Heart left ventricle (tissue), 16 donors: ENCODE data around the gene MYO1E. TPM values are rescaled to one million over a fixed set of nuclear protein-coding genes. Genes with fewer than 3 reads are reported as not detected.

ENCODE experiments used
- ATAC-seq, 4 donors: fragments of 200-7000 bp; cut with Tn5 transposase; one replicate each; pipeline ENCODE4 v1.9.1; 2020 to 2022; ENCODE audit warnings: moderate library complexity in 4 of 4, mild to moderate bottlenecking in 3 of 4, moderate number of reproducible peaks in 1 of 4
- DNase-seq, 5 donors: peaks; one replicate each; pipeline ENCODE4 v3.0.0-alpha.2; 2020
- H3K27ac ChIP-seq, 12 donors: fragments of 200-600 bp; sonication (generic) in 4 of 12; one replicate each; pipeline versions ENCODE4 v1.5.0 to v1.8.0; 2016 to 2022; ENCODE audit warnings: mild to moderate bottlenecking in 2 of 12
- H3K27me3 ChIP-seq, 9 donors: fragments of 200-600 bp; sonication (generic) in 2 of 9; one replicate each; pipeline versions ENCODE4 v1.5.1 to v1.8.0; 2016 to 2022; ENCODE audit warnings: mild to moderate bottlenecking in 3 of 9
- H3K36me3 ChIP-seq, 9 donors: fragments of 200-600 bp; sonication (generic) in 2 of 9; one replicate each; pipeline versions ENCODE4 v1.5.0 to v1.8.0; 2018 to 2022; ENCODE audit warnings: mild to moderate bottlenecking in 2 of 9
- H3K4me1 ChIP-seq, 12 donors: fragments of 200-600 bp; sonication (generic) in 4 of 12; one replicate each; pipeline versions ENCODE4 v1.5.0 to v1.8.0; 2016 to 2022; ENCODE audit warnings: mild to moderate bottlenecking in 3 of 12
- H3K4me3 ChIP-seq, 12 donors: fragments of 200-600 bp; sonication (generic) in 4 of 12; one replicate each; pipeline versions ENCODE4 v1.5.0 to v1.8.0; 2017 to 2022; ENCODE audit warnings: mild to moderate bottlenecking in 9 of 12, moderate library complexity in 4 of 12
- H3K9me3 ChIP-seq, 12 donors: fragments of 200-600 bp; sonication (generic) in 4 of 12; one replicate each; pipeline versions ENCODE4 v1.5.0 to v1.8.0; 2016 to 2022; ENCODE audit warnings: mild to moderate bottlenecking in 1 of 12
- CTCF ChIP-seq, 12 donors: fragments of 200-600 bp; sonication (generic) in 4 of 12; IDR thresholded peaks; one replicate each; pipeline versions ENCODE4 v1.5.0 to v1.8.0; 2018 to 2022; ENCODE audit warnings: antibody characterized with exemption in 12 of 12, mild to moderate bottlenecking in 5 of 12
- POLR2A ChIP-seq, 2 donors: fragments of 450-650 bp; IDR thresholded peaks; one replicate each; pipeline ENCODE4 v1.6.1; 2017; ENCODE audit warnings: antibody characterized with exemption in 2 of 2, mild to moderate bottlenecking in 2 of 2, moderate library complexity in 2 of 2
- WGBS, 4 donors: extraction: QIAGEN DNeasy Blood & Tissue Kit in 2 of 4; methylation state at CpG; one replicate each; pipeline versions ENCODE4 v1.1.5 to v1.1.7; 2013 to 2018; 5-methylcytosine and 5-hydroxymethylcytosine counted together
- intact Hi-C, 10 donors: fragments of 100-400 bp; cut with DNase I; formaldehyde crosslinking; loops; one replicate each; pipeline versions ENCODE4 v1.11.1 to v1.14.2; 2022
- polyA plus RNA-seq, 2 donors: library from polyadenylated mRNA; stranded (reverse); fragments of 200-250 nt; gene quantifications; one replicate each; pipeline ENCODE4 v1.2.3, GENCODE V29; 2013
- total RNA-seq, 9 donors: library from RNA; depleted of rRNA in 2 of 9; stranded (reverse); fragments of >200 nt in 2 of 9; fragmentation: NEBNext Ultra II Directional in 3 of 9; extraction: Animal tissue kit (Norgen Biotek cat#: 25700) in 3 of 9; gene quantifications; one replicate each; pipeline versions ENCODE4 v1.1.0 to v1.2.4, GENCODE V29; 2016 to 2023
- donor health status: ischemic (EF 13 %, LVEDD 7.1; RV severe dilation, severe dysfunction).
- donor health status: healthy with polysubstance abuse.
- donor health status: DM: no; HTN: yes; CAD: no.
- donor health status: DM: no; HTN: no; CAD: no.
- donor health status: ischemic (EF 25% LVEDD 6.9; RV normal size, moderate dysfunction).
- donor health status: ischemic (EF 25% LVEDD 5.7; RV mildly dilated, moderate dysfunction).
- donor health status: healthy.
- donor health status: DM: yes; HTN: yes; CAD: no.
- donor health status: ischemic (EF 35%, LVEDD 5.7; RV mildly dilated, moderate dysfunction).
- donor health status: nonischemic (EF 11% LVEDD 7.7; RV severe dilation, severe dysfunction).
- donor health status: DM: yes; HTN: yes; CAD: no.
- donor health status: PGD.
- donor health status: ischemic (EF 29% LVEDD 5.4; RV normal size, mild dysfunction).
- donor health status: nonischemic (EF 23%, LVEDD 6.1; RV moderate dilation, normal function).

The MYO1E gene
- total and polyA plus RNA-seq, 11 donors, result 8.5 to 98.6 (median 25.2) TPM

- no peak overlapping the region for H3K4me3 ChIP-seq
- H3K9me3 ChIP-seq, result no peaks in the 10 kb centered on the region
- ATAC-seq (peak; percentile 48 to 55 (median 54)), DNase-seq (peak in 1 of 5 donors; percentile 27)
- WGBS, 4 donors, result 53 to 70% (median 62%) methylated on average over 6 of the region's 6 CpGs
- intact Hi-C loops, result no loop called here
- no peak for TF ChIP-seq CTCF (IDR thresholded peaks at IDR 0.05)
- no peak for TF ChIP-seq POLR2A (IDR thresholded peaks at IDR 0.05)
- no peaks in the 10 kb centered on the region for H3K36me3 ChIP-seq
- peaks cover 0 to 56% (median 13%) of the 10 kb centered on the region in 12 donors for H3K4me1 ChIP-seq
- no peaks in the 10 kb centered on the region for H3K27me3 ChIP-seq
- peak overlapping the region in 2 of 12 donors; percentile 12 to 23 for H3K27ac ChIP-seq
Measured at GRCh38 chr15:59329570-59330350, 42.9 kb downstream of the MYO1E start.

DNA sequence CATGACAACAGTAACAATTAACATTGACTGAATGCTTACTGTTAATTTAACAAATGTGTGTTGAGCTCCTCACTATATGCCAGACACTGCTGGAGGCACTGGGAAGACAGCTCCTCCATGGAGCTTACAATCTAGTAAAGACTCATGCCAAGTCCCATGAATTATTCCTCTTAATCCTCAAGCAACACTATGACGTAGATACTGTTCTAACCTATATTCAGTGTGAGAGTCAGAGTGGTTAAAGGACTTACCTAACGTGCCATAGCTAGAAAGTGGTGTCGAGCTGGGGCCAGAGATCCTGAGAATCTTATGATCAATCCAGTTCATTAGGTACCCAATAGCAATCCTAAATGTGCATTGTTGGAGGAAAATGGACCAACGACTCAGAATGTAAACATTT lies 43.6 kb downstream of the MYO1E start:
- Histone ChIP-seq H3K27ac (no peak overlapping the region), H3K4me1 (peaks cover 0 to 56% (median 11%) of the 10 kb centered on the region in 12 donors), H3K36me3 (no peaks in the 10 kb centered on the region), H3K27me3 (no peaks in the 10 kb centered on the region), H3K4me3 (no peak overlapping the region), H3K9me3 (no peaks in the 10 kb centered on the region)
- DNase-seq (no peak), ATAC-seq (no peak)
- WGBS, 4 donors, result 92 to 96% (median 95%) methylated on average over 4 of the region's 4 CpGs
- intact Hi-C loops, result no loop called here
- no peak for TF ChIP-seq POLR2A (IDR thresholded peaks at IDR 0.05)
- no peak for TF ChIP-seq CTCF (IDR thresholded peaks at IDR 0.05)

GRCh38 chr15:59327942-59328341 lies 44.7 kb downstream of the MYO1E start:
- 74 to 83% (median 77%) methylated on average over 3 of the region's 3 CpGs for WGBS, 4 donors
- TF ChIP-seq POLR2A (IDR thresholded peaks at IDR 0.05), result no peak
- TF ChIP-seq CTCF (IDR thresholded peaks at IDR 0.05), result no peak
- H3K36me3 ChIP-seq, result no peaks in the 10 kb centered on the region
- ATAC-seq (no peak), DNase-seq (no peak)
- H3K27ac ChIP-seq, result no peak overlapping the region
- H3K9me3 ChIP-seq, result no peaks in the 10 kb centered on the region
- peaks cover 0 to 46% (median 6%) of the 10 kb centered on the region in 12 donors for H3K4me1 ChIP-seq
- no peak overlapping the region for H3K4me3 ChIP-seq
- no peaks in the 10 kb centered on the region for H3K27me3 ChIP-seq
- intact Hi-C loops, result no loop called here

DNA sequence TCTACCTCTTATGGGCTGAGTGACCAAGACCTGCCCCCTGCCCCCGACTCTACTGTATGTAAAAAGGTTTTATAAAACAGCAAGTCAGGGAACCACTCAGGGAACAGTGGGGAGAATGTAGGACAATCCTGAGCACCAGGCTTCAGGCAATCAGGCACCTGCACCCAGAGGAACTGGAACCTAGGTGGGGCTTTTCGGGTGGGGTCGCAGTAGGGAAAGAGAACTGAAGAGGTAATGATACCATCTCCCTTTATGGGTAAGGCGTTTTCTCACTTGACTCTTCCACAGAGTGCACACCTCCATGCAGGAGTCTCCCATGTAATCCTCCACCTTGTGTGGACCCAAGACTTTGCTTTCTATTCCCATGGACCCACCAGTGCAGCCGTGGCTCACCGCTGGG lies 45.8 kb downstream of the MYO1E start:
- Histone ChIP-seq H3K9me3 (no peaks in the 10 kb centered on the region), H3K27me3 (no peaks in the 10 kb centered on the region), H3K36me3 (no peaks in the 10 kb centered on the region), H3K4me3 (no peak overlapping the region), H3K27ac (no peak overlapping the region), H3K4me1 (peaks cover 0 to 35% (median 6%) of the 10 kb centered on the region in 12 donors)
- intact Hi-C loops, result no loop called here
- TF ChIP-seq CTCF (IDR thresholded peaks at IDR 0.05), result no peak
- no peak for TF ChIP-seq POLR2A (IDR thresholded peaks at IDR 0.05)
- WGBS, 4 donors, result 79 to 88% (median 84%) methylated on average over 6 of the region's 6 CpGs
- ATAC-seq, result no peak
- no peak for DNase-seq
